DND-41 (cell line): ENCODE data around the gene NIPAL3.
"Not testable (repeated sequence)": the region's sequence is repeated elsewhere in the genome, so short reads cannot be mapped to it uniquely, and the experiment has no call there.

Source experiments
- ATAC-seq: fragments of 200-7000 bp; cut with Tn5 transposase; 3 replicates; pipeline ENCODE4 v1.9.1; 2021; ENCODE audit warnings: low read depth; ENCODE audit not compliant: insufficient read depth
- DNase-seq: peaks from one replicate; pipeline ENCODE4 v3.0.0-alpha.2; 2020
- H2AFZ ChIP-seq: 2 replicates; pipeline ENCODE4 v1.6.0; 2012; ENCODE audit warnings: low read depth, low read length
- H3K27ac ChIP-seq: 2 replicates; pipeline ENCODE4 v1.5.1; 2012; ENCODE audit warnings: low read length, inconsistent platforms
- H3K27me3 ChIP-seq: fragments of 200-600 bp; sonication (generic); 2 replicates; pipeline ENCODE4 v1.6.0; 2012; ENCODE audit warnings: low read length, mild to moderate bottlenecking, inconsistent platforms; ENCODE audit not compliant: insufficient read depth, poor library complexity
- H3K36me3 ChIP-seq: 2 replicates; pipeline ENCODE4 v1.5.1; 2012; ENCODE audit warnings: low read length, inconsistent platforms; ENCODE audit not compliant: insufficient read depth
- H3K4me1 ChIP-seq: 2 replicates; pipeline ENCODE4 v1.5.1; 2012; ENCODE audit warnings: mild to moderate bottlenecking, low read length; ENCODE audit not compliant: insufficient read depth
- H3K4me2 ChIP-seq: 2 replicates; pipeline ENCODE4 v1.6.0; 2012; ENCODE audit warnings: mild to moderate bottlenecking, moderate library complexity, low read length, inconsistent platforms; ENCODE audit not compliant: insufficient read depth
- H3K4me3 ChIP-seq, 2 experiments: fragments of 200-600 bp in 1 of 2; shearing (Covaris generic) in 1 of 2; 2 replicates each; pipeline ENCODE4 v1.5.1; 2012 to 2016; ENCODE audit warnings: inconsistent platforms in 2 of 2, low read length in 2 of 2, mild to moderate bottlenecking in 2 of 2, low read depth in 1 of 2, moderate library complexity in 1 of 2
- H3K79me2 ChIP-seq: 2 replicates; pipeline ENCODE4 v1.6.0; 2012; ENCODE audit warnings: low read length, inconsistent platforms; ENCODE audit not compliant: insufficient read depth
- H3K9ac ChIP-seq: 2 replicates; pipeline ENCODE4 v1.6.0; 2012; ENCODE audit warnings: low read depth, mild to moderate bottlenecking, inconsistent platforms, low read length, moderate library complexity
- H3K9me3 ChIP-seq: 2 replicates; pipeline ENCODE4 v1.5.1; 2012; ENCODE audit warnings: low read length, moderate library complexity, mild to moderate bottlenecking, inconsistent platforms; ENCODE audit not compliant: insufficient read depth, severe bottlenecking
- H4K20me1 ChIP-seq: 2 replicates; pipeline ENCODE4 v1.6.0; 2012; ENCODE audit warnings: low read length; ENCODE audit not compliant: insufficient read depth
- EZH2 ChIP-seq: IDR thresholded peaks from 3 replicates; pipeline ENCODE4 v1.6.1; 2012; ENCODE audit warnings: borderline replicate concordance, low read depth, mild to moderate bottlenecking, moderate library complexity, low read length, inconsistent platforms; ENCODE audit not compliant: severe bottlenecking
- TF ChIP-seq, protein P1 (sequence below): IDR thresholded peaks from 2 replicates; pipeline ENCODE4 v1.5.1; 2012; ENCODE audit warnings: borderline replicate concordance, low read length, moderate library complexity, mild to moderate bottlenecking; ENCODE audit not compliant: poor library complexity, severe bottlenecking; ENCODE audit errors: extremely low read depth

NIPAL3 gene

DNA sequence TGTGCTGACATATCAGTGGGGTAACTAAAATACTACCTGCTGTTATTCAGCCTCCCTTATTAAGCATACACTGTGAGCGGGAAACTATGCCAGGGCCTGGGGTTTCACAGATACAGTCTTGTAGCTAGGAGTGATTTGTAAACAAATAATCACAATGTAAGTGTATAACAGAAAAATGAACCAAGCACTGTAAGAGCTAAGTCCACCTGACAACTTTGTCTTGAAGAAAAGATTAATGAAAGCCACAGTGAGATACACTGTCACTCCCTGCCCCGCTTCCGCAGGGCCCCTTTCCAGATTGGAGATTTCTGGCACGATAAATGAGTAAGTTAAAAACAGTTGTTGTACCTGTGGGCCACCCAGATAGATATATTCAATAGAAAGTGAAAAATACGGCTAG is 91.8 kb downstream of the NIPAL3 start:
- no peak overlapping the region for H3K4me2 ChIP-seq
- H3K27me3 ChIP-seq = peaks cover 35% of the 10 kb centered on the region
- no peaks in the 10 kb centered on the region for H3K79me2 ChIP-seq
- ATAC-seq (no peak), DNase-seq (no peak)
- no peak overlapping the region for H3K27ac ChIP-seq
- H3K9ac ChIP-seq = no peak overlapping the region
- no peak overlapping the region for H2AFZ ChIP-seq
- H3K4me3 ChIP-seq = no peak overlapping the region
- H4K20me1 ChIP-seq = no peaks in the 10 kb centered on the region
- H3K36me3 ChIP-seq = no peaks in the 10 kb centered on the region
- H3K4me1 ChIP-seq = peaks cover 5% of the 10 kb centered on the region
- no peaks in the 10 kb centered on the region for H3K9me3 ChIP-seq
- TF ChIP-seq, protein P1, sequence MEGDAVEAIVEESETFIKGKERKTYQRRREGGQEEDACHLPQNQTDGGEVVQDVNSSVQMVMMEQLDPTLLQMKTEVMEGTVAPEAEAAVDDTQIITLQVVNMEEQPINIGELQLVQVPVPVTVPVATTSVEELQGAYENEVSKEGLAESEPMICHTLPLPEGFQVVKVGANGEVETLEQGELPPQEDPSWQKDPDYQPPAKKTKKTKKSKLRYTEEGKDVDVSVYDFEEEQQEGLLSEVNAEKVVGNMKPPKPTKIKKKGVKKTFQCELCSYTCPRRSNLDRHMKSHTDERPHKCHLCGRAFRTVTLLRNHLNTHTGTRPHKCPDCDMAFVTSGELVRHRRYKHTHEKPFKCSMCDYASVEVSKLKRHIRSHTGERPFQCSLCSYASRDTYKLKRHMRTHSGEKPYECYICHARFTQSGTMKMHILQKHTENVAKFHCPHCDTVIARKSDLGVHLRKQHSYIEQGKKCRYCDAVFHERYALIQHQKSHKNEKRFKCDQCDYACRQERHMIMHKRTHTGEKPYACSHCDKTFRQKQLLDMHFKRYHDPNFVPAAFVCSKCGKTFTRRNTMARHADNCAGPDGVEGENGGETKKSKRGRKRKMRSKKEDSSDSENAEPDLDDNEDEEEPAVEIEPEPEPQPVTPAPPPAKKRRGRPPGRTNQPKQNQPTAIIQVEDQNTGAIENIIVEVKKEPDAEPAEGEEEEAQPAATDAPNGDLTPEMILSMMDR = no peak
- TF ChIP-seq EZH2 = no peak

DNA sequence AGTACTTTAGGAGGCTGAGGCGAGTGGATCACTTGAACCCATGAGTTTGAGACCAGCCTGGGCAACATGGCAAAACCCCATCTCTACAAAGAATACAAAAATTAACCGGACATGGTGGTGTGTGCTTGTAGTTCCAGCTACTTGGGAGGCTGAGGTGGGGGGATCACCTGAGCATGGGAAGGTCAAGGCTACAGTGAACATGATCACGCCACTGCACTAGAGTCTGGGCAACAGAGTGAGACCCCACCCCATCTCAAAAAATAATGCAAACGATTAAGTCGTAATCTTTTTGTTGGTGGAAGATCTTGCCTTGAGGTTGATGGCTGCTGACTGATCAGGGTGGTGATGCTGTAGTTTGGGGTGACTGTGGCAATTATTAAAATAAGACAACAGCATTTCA is 93.3 kb downstream of the NIPAL3 start:
- H3K4me3 ChIP-seq = no peak overlapping the region
- no peaks in the 10 kb centered on the region for H3K4me1 ChIP-seq
- H2AFZ ChIP-seq = no peak overlapping the region
- no peak overlapping the region for H3K4me2 ChIP-seq
- H3K79me2 ChIP-seq = no peaks in the 10 kb centered on the region
- no peak overlapping the region for H3K27ac ChIP-seq
- no peak for ATAC-seq
- peaks cover 26% of the 10 kb centered on the region for H3K27me3 ChIP-seq
- TF ChIP-seq EZH2 = no peak
- TF ChIP-seq, protein P1 = no peak
- DNase-seq = no peak
- no peaks in the 10 kb centered on the region for H4K20me1 ChIP-seq
- no peaks in the 10 kb centered on the region for H3K9me3 ChIP-seq
- no peaks in the 10 kb centered on the region for H3K36me3 ChIP-seq
- H3K9ac ChIP-seq = no peak overlapping the region

DNA sequence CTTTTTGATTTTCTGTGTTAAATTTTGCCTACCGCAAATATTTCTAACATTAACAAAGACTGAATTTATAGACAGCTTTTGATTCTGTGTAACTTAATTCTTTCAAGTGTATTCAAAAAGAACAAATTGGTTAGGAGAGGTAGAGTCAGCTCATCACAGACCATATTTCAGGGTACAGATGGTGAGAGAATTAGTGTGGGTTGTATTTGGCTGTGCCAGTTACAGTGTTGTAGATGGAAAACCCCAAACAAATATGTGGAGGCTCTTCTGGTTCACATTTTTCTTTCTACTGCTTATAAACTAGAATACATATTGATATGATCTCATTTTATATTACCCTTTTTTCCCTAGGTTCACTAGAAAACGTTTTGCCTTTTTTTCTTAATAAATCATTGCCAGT is 98.1 kb downstream of the NIPAL3 start:
- H3K36me3 ChIP-seq = no peaks in the 10 kb centered on the region
- no peaks in the 10 kb centered on the region for H3K79me2 ChIP-seq
- no peak for DNase-seq
- no peak for TF ChIP-seq EZH2
- TF ChIP-seq, protein P1 = no peak
- H3K27me3 ChIP-seq = peaks cover 8% of the 10 kb centered on the region
- no peak overlapping the region for H3K9ac ChIP-seq
- H3K4me1 ChIP-seq = no peaks in the 10 kb centered on the region
- H3K9me3 ChIP-seq = no peaks in the 10 kb centered on the region
- H4K20me1 ChIP-seq = no peaks in the 10 kb centered on the region
- no peak overlapping the region for H3K4me3 ChIP-seq
- H3K27ac ChIP-seq = no peak overlapping the region
- ATAC-seq = no peak
- H2AFZ ChIP-seq = no peak overlapping the region
- no peak overlapping the region for H3K4me2 ChIP-seq

DNA sequence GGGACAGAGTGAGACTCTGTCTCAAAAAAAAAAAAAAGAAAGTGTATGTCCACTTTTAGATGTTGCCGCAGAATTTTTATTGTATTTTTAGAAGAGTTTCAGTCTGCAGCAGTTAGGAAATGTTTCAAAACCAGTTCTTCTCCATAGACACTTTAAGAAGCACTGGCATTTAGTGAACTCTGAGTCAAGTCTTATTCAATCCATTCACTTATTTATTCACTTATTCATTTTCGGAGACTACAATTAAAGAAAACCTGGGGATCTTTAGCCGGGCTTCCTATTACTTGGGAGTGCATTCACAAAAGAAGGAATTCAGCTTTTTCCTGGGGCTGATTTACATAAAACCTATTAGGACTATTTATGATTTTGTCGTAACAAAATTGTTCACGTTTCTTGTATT is 99.3 kb downstream of the NIPAL3 start:
- no peak for DNase-seq
- no peaks in the 10 kb centered on the region for H4K20me1 ChIP-seq
- H3K79me2 ChIP-seq = no peaks in the 10 kb centered on the region
- no peaks in the 10 kb centered on the region for H3K9me3 ChIP-seq
- no peak for ATAC-seq
- no peaks in the 10 kb centered on the region for H3K4me1 ChIP-seq
- no peak overlapping the region for H3K4me2 ChIP-seq
- H3K27ac ChIP-seq = no peak overlapping the region
- H3K9ac ChIP-seq = no peak overlapping the region
- TF ChIP-seq, protein P1 = no peak
- no peak for TF ChIP-seq EZH2
- H2AFZ ChIP-seq = no peak overlapping the region
- no peaks in the 10 kb centered on the region for H3K36me3 ChIP-seq
- peaks cover 8% of the 10 kb centered on the region for H3K27me3 ChIP-seq
- H3K4me3 ChIP-seq = no peak overlapping the region

DNA sequence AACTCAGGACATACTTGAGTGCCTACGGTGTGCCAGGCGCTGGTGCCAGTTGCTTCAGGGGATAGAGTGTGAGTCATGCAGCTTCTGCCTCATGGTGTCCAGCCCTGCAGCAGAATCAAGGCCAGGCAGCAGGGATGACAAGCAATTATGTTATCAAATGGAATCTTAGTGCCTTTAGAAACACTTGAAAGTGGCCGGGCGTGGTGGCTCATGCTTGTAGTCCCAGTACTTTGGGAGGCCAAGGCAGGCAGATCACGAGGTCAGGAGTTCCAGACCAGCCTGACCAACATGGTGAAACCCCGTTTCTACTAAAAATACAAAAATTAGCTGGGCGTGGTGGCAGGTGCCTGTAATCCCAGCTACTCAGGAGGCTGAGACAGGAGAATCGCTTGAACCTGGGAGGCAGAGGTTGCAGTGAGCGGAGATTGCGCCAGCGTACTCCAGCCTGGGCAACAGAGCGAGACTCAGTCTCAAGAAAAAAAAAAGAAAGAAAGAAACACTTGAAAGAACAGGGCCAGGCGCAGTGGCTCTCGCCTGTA is 100.1 kb downstream of the NIPAL3 start:
- not testable (repeated sequence) for H2AFZ ChIP-seq, H3K9ac ChIP-seq, H3K9me3 ChIP-seq, H3K27ac ChIP-seq, H3K79me2 ChIP-seq, H3K36me3 ChIP-seq, H4K20me1 ChIP-seq, DNase-seq, H3K4me1 ChIP-seq, H3K4me3 ChIP-seq, H3K4me2 ChIP-seq, H3K27me3 ChIP-seq, ATAC-seq
